CD14-positive monocyte (primary cell): ENCODE results near the gene SLC2A9. TPM values are rescaled to one million over a fixed set of nuclear protein-coding genes. Genes with fewer than 3 reads are reported as not detected.

Experiments used
- DNase-seq, 3 donors: peaks; one replicate each; pipeline ENCODE4 v3.0.0-alpha.2; 2011 to 2022
- H2AFZ ChIP-seq: 2 replicates; pipeline ENCODE4 v1.6.0; 2012; ENCODE audit warnings: mild to moderate bottlenecking, low read depth, low read length, inconsistent platforms; ENCODE audit not compliant: insufficient read depth, poor library complexity, severe bottlenecking
- H3K27ac ChIP-seq, 2 donors: 1 replicate in 1 of 2; 2 replicates in 1 of 2; pipeline ENCODE4 v1.5.1; 2012 to 2013; ENCODE audit warnings: low read length in 2 of 2, control low read depth in 1 of 2, inconsistent platforms in 1 of 2, low read depth in 1 of 2, mild to moderate bottlenecking in 1 of 2
- H3K27me3 ChIP-seq, 2 donors: one replicate each; pipeline versions ENCODE4 v1.6.0 to v1.6.1; 2011 to 2013; ENCODE audit warnings: low read length in 2 of 2; ENCODE audit not compliant: control insufficient read depth in 2 of 2, insufficient read depth in 2 of 2
- H3K36me3 ChIP-seq, 2 donors: replicated peaks in 1 of 2; 1 replicate in 1 of 2; 2 replicates in 1 of 2; pipeline versions ENCODE4 v1.5.1 to v1.6.1; 2012 to 2013; ENCODE audit warnings: low read length in 2 of 2, control low read depth in 1 of 2, inconsistent platforms in 1 of 2, mild to moderate bottlenecking in 1 of 2; ENCODE audit not compliant: insufficient read depth in 2 of 2, control insufficient read depth in 1 of 2
- H3K4me1 ChIP-seq, 2 donors: 1 replicate in 1 of 2; 2 replicates in 1 of 2; pipeline versions ENCODE4 v1.5.1 to v1.6.1; 2012 to 2013; ENCODE audit warnings: low read length in 2 of 2, control low read depth in 1 of 2, inconsistent platforms in 1 of 2, mild to moderate bottlenecking in 1 of 2, moderate library complexity in 1 of 2; ENCODE audit not compliant: insufficient read depth in 2 of 2, control insufficient read depth in 1 of 2
- H3K4me2 ChIP-seq: replicated peaks from 2 replicates; pipeline ENCODE3; 2012; ENCODE audit warnings: low read length, moderate library complexity, mild to moderate bottlenecking; ENCODE audit not compliant: poor library complexity, severe bottlenecking; ENCODE audit errors: extremely low read depth
- H3K4me3 ChIP-seq, 3 experiments: fragments of 200-600 bp in 1 of 3; sonication (generic) in 1 of 3; replicated peaks in 1 of 3; 1 replicate in 2 of 3; 2 replicates in 1 of 3; pipeline ENCODE4 v1.5.1; 2011 to 2013; ENCODE audit warnings: low read length in 3 of 3, mild to moderate bottlenecking in 3 of 3, control low read depth in 2 of 3, low read depth in 2 of 3, inconsistent platforms in 1 of 3, moderate library complexity in 1 of 3
- H3K79me2 ChIP-seq: 2 replicates; pipeline ENCODE4 v1.6.0; 2012; ENCODE audit warnings: mild to moderate bottlenecking, control low read depth, inconsistent platforms, low read length, moderate library complexity; ENCODE audit not compliant: insufficient read depth
- H3K9ac ChIP-seq: 2 replicates; pipeline ENCODE4 v1.6.0; 2017; ENCODE audit warnings: low read length, mild to moderate bottlenecking; ENCODE audit not compliant: insufficient read depth, poor library complexity, severe bottlenecking
- H3K9me3 ChIP-seq, 2 donors: replicated peaks in 1 of 2; 1 replicate in 1 of 2; 2 replicates in 1 of 2; pipeline versions ENCODE4 v1.5.1 to v1.6.1; 2012 to 2013; ENCODE audit warnings: low read length in 2 of 2, control low read depth in 1 of 2; ENCODE audit not compliant: control insufficient read depth in 1 of 2, insufficient read depth in 1 of 2
- H4K20me1 ChIP-seq: 2 replicates; pipeline ENCODE4 v1.6.0; 2012; ENCODE audit warnings: mild to moderate bottlenecking, low read length, control low read depth, moderate library complexity; ENCODE audit not compliant: insufficient read depth
- H3K27ac Mint-ChIP-seq, 7 donors: one replicate each; pipeline ENCODE4 v1.8.0; 2020; ENCODE audit warnings: mild to moderate bottlenecking in 7 of 7, mixed read lengths in 7 of 7, moderate library complexity in 6 of 7, inconsistent platforms in 2 of 7
- H3K27me3 Mint-ChIP-seq, 3 donors: one replicate each; pipeline ENCODE4 v1.8.0; 2021 to 2022; ENCODE audit warnings: low read depth in 3 of 3, mild to moderate bottlenecking in 3 of 3, mixed read lengths in 3 of 3, moderate library complexity in 3 of 3, inconsistent platforms in 1 of 3
- H3K36me3 Mint-ChIP-seq, 2 donors: one replicate each; pipeline ENCODE4 v1.8.0; 2020; ENCODE audit warnings: mixed read lengths in 2 of 2, inconsistent platforms in 1 of 2, mild to moderate bottlenecking in 1 of 2
- H3K4me1 Mint-ChIP-seq: one replicate; pipeline ENCODE4 v1.8.0; 2020; ENCODE audit warnings: mild to moderate bottlenecking, mixed read lengths
- H3K4me3 Mint-ChIP-seq, 2 donors: one replicate each; pipeline ENCODE4 v1.8.0; 2020; ENCODE audit warnings: mild to moderate bottlenecking in 2 of 2, mixed read lengths in 2 of 2, moderate library complexity in 1 of 2
- H3K9me3 Mint-ChIP-seq, 7 donors: one replicate each; pipeline ENCODE4 v1.8.0; 2020 to 2022; ENCODE audit warnings: mixed read lengths in 7 of 7, mild to moderate bottlenecking in 6 of 7, moderate library complexity in 6 of 7, inconsistent platforms in 2 of 7
- CTCF ChIP-seq: fragments of 200-600 bp; IDR thresholded peaks from one replicate; pipeline ENCODE4 v1.8.0; 2022; ENCODE audit warnings: antibody characterized with exemption, mild to moderate bottlenecking
- WGBS: methylation state at CpG from one replicate; pipeline ENCODE4 v1.1.5; 2013; ENCODE audit warnings: missing lambda C conversion rate; ENCODE audit not compliant: insufficient coverage; 5-methylcytosine and 5-hydroxymethylcytosine counted together
- intact Hi-C, 2 donors: fragments of 100-400 bp; cut with micrococcal nuclease; formaldehyde crosslinking; loops; one replicate each; pipeline versions ENCODE4 v1.15.0 to v1.15.1; 2023
- polyA plus RNA-seq, 3 donors: library from polyadenylated mRNA; depleted of rRNA in 1 of 3; unstranded in 2 of 3; stranded (reverse) in 1 of 3; fragments of 300-500 nt in 2 of 3; fragments of >200 nt in 1 of 3; fragmentation: Illumina TruSeq in 2 of 3; gene quantifications; 1 replicate in 2 of 3; 2 replicates in 1 of 3; pipeline ENCODE4 v1.2.3, GENCODE V29; 2012 to 2021

SLC2A9 gene
- polyA plus RNA-seq, 3 donors, result 27.3 to 38.6 (median 34.7) TPM

- H3K36me3 ChIP-seq, result peaks cover 0 to 53% of the 10 kb centered on the region in 2 donors
- Mint-ChIP-seq H3K27ac (no peak overlapping the region), H3K27me3 (peaks cover 0 to 4% (median 1%) of the 10 kb centered on the region in 3 donors), H3K9me3 (peaks cover 11 to 27% (median 21%) of the 10 kb centered on the region in 7 donors), H3K36me3 (peaks cover 41 to 63% of the 10 kb centered on the region in 2 donors), H3K4me3 (no peak overlapping the region), H3K4me1 (peaks cover 6% of the 10 kb centered on the region)
- no peak for TF ChIP-seq CTCF
- no peaks in the 10 kb centered on the region for H4K20me1 ChIP-seq
- H3K4me2 ChIP-seq, result no peak overlapping the region
- no peak overlapping the region for H3K4me3 ChIP-seq
- peaks cover 16 to 20% of the 10 kb centered on the region in 2 donors for H3K9me3 ChIP-seq
- DNase-seq, result no peak
- H3K4me1 ChIP-seq, result no peaks in the 10 kb centered on the region
- no peaks in the 10 kb centered on the region for H3K79me2 ChIP-seq
- no peaks in the 10 kb centered on the region for H3K27me3 ChIP-seq
- intact Hi-C loops, result no loop called here
- 100% methylated on average over 3 of the region's 9 CpGs for WGBS
- no peak overlapping the region for H3K27ac ChIP-seq
- no peak overlapping the region for H2AFZ ChIP-seq
- H3K9ac ChIP-seq, result no peak overlapping the region
Observed at GRCh38 chr4:9845791-9846493, 175.4 kb downstream of the SLC2A9 start.

DNA sequence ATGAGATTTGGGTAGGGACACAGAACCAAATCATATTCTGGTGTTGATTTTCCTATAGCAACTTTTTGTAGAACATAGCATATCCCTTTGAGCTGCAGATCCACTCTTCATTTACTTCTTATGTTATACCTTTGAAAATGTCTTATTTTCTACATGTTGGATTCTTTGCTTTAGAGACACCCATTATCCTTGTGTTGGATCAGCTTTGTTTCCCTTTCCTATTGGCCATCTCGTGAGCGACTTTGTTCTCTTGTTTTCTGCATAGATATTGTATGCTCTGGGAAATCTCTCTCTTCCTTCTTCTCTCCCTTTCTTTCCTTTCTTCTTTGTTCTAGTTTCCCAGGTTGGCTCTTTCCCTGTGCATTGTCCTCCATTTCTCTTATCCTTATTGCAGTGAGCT, 180.2 kb downstream of the SLC2A9 start:
- H3K4me3 ChIP-seq, result no peak overlapping the region
- no peak for DNase-seq
- peaks cover 13 to 22% of the 10 kb centered on the region in 2 donors for H3K9me3 ChIP-seq
- no peaks in the 10 kb centered on the region for H3K4me1 ChIP-seq
- no peak for TF ChIP-seq CTCF
- Mint-ChIP-seq H3K9me3 (peaks cover 12 to 26% (median 17%) of the 10 kb centered on the region in 7 donors), H3K27me3 (peaks cover 0 to 2% (median 0%) of the 10 kb centered on the region in 3 donors), H3K36me3 (peaks cover 18 to 37% of the 10 kb centered on the region in 2 donors), H3K4me3 (no peak overlapping the region), H3K27ac (no peak overlapping the region), H3K4me1 (no peaks in the 10 kb centered on the region)
- no peak overlapping the region for H3K9ac ChIP-seq
- peaks cover 0 to 30% of the 10 kb centered on the region in 2 donors for H3K36me3 ChIP-seq
- intact Hi-C loops, result no loop called here
- no peak overlapping the region for H3K4me2 ChIP-seq
- H3K79me2 ChIP-seq, result no peaks in the 10 kb centered on the region
- no peaks in the 10 kb centered on the region for H3K27me3 ChIP-seq
- H4K20me1 ChIP-seq, result no peaks in the 10 kb centered on the region
- no peak overlapping the region for H2AFZ ChIP-seq
- H3K27ac ChIP-seq, result no peak overlapping the region
- no CpG with 5 or more reads among the region's 2 CpGs for WGBS
